ENCODE measurements around the gene KCNH5. TPM values are rescaled to one million over a fixed set of nuclear protein-coding genes. Genes with fewer than 3 reads are reported as not detected.

KCNH5 gene
- total RNA-seq, 2 donors from 2014 or later: not detected

DNA sequence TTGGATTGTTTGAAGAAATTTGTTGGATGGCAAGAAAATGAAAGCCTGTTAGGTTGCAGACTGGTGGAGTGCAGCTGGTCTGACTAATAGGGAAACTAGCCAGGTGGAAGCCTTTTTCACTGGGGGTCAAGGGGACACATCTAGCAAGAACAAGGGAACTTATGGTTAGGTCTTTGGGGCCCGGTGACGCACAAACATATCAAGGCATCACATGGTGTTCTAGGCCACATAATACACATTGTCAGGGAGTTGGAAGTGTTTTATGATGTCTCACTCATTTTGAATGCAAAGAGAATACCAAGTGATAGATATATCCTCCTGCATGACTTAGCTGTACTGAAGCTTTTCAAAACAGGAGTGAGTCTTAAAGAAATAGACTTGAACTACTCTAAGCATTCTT is 351.2 kb downstream of the KCNH5 start:
- 91 to 100% methylated on average over 2 of the region's 2 CpGs for WGBS, 2 donors
- Histone ChIP-seq H3K9me3 (no peaks in the 10 kb centered on the region), H3K4me1 (peaks cover 29% of the 10 kb centered on the region), H3K27ac (no peak overlapping the region), H3K4me3 (no peak overlapping the region), H3K27me3 (no peaks in the 10 kb centered on the region), H3K36me3 (replicated peaks in 1 of 2; ENCODE audit: insufficient read depth in 1 of 2, low read depth in 2 of 2) (no peaks in the 10 kb centered on the region)
- intact Hi-C loops (cut with DNase I): no loop called here
- ATAC-seq: no peak
- no peak for DNase-seq
- TF ChIP-seq, protein P1, sequence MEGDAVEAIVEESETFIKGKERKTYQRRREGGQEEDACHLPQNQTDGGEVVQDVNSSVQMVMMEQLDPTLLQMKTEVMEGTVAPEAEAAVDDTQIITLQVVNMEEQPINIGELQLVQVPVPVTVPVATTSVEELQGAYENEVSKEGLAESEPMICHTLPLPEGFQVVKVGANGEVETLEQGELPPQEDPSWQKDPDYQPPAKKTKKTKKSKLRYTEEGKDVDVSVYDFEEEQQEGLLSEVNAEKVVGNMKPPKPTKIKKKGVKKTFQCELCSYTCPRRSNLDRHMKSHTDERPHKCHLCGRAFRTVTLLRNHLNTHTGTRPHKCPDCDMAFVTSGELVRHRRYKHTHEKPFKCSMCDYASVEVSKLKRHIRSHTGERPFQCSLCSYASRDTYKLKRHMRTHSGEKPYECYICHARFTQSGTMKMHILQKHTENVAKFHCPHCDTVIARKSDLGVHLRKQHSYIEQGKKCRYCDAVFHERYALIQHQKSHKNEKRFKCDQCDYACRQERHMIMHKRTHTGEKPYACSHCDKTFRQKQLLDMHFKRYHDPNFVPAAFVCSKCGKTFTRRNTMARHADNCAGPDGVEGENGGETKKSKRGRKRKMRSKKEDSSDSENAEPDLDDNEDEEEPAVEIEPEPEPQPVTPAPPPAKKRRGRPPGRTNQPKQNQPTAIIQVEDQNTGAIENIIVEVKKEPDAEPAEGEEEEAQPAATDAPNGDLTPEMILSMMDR (IDR thresholded peaks at IDR 0.05): no peak
- TF ChIP-seq POLR2A (IDR thresholded peaks at IDR 0.05): no peak

DNA sequence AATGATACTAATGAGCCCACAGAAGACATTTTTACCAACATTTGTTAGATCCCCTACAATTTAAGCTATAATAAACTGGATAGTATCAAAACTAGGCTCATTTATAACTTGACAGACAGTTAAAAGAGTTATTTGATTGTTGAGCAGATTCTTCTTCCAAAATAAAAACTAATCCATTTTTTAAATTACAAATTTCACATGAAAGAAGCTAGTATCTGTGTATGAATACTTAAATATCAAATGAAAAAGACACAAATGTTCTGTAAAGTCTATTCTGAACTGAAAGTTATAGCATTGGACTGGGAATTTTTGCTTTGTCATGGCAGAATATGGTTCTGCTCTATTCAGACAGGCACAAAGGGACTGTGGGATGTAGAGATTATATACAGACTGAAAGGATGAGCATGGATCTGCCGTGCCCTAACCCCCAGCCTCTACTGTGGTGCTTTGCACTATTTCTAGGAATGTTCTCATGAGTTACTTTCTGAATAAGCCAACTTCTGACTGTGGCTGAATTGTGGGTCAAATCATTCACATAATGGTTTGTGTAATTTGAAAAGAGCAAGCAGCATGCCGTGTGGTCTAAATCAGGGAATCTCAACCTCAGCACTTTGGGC is 352.7 kb downstream of the KCNH5 start:
- 59 to 62% methylated on average over 2 of the region's 2 CpGs for WGBS, 2 donors
- H3K27ac ChIP-seq: peak overlapping the region in 3 of 4 donors; percentile 4 to 72 (median 71)
- H3K4me1 ChIP-seq: peaks cover 29% of the 10 kb centered on the region
- H3K4me3 ChIP-seq: no peak overlapping the region
- ATAC-seq: no peak
- no peaks in the 10 kb centered on the region for H3K27me3 ChIP-seq
- DNase-seq: no peak
- H3K9me3 ChIP-seq: no peaks in the 10 kb centered on the region
- H3K36me3 ChIP-seq (replicated peaks in 1 of 2; ENCODE audit: insufficient read depth in 1 of 2, low read depth in 2 of 2): no peaks in the 10 kb centered on the region
- intact Hi-C loops (cut with DNase I): no loop called here
- no peak for TF ChIP-seq POLR2A (IDR thresholded peaks at IDR 0.05)
- TF ChIP-seq, protein P1 (IDR thresholded peaks at IDR 0.05): no peak

DNA sequence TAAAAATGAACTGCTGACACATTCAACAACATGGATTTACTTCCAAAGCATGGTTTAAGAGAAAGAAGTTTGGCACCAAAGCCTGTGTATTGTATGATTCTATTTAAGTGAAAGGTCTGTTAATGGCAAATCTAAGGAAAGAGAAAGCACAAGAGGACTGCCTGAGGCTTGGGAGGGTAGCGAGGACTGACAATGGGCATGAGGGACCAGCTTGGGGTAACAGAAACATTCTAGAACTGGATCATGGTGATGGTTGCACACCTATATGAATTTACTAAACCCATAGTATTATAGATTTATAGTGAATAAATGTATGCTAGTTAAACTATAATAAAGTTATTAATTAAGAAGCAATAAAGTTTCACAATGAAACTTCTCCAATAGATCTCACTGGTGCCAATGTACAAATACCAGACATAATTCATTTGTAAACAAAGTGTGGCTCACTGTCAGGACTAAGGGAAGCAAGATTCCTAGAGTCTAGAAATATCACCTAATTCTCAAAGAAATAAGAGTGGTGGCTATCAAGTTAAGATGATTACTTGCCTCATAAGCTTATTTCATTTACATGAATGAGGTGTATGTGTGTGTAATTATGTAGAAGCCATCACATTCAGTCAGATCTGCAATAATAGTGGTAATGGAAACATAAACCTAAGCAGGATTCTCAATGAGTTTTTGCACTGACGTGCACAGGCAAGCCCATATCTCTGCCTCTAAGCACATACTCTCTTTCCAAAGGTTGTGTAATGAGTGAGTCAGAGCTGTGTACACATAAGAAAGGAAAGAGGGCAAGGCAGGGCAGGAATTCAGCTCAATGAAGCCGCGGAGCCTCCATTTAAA is 353.4 kb downstream of the KCNH5 start:
- Histone ChIP-seq H3K4me1 (peaks cover 29% of the 10 kb centered on the region), H3K36me3 (replicated peaks in 1 of 2; ENCODE audit: insufficient read depth in 1 of 2, low read depth in 2 of 2) (no peaks in the 10 kb centered on the region), H3K27ac (peak overlapping the region in 3 of 4 donors; percentile 4 to 72 (median 71)), H3K27me3 (no peaks in the 10 kb centered on the region), H3K9me3 (no peaks in the 10 kb centered on the region), H3K4me3 (no peak overlapping the region)
- ATAC-seq (peak; percentile 100), DNase-seq (peak; percentile 47 to 73 (median 62))
- 29 to 32% methylated on average over 4 of the region's 4 CpGs for WGBS, 2 donors
- intact Hi-C loops (cut with DNase I): no loop called here
- TF ChIP-seq POLR2A (IDR thresholded peaks at IDR 0.05): no peak
- TF ChIP-seq, protein P1 (IDR thresholded peaks at IDR 0.05): no peak

DNA sequence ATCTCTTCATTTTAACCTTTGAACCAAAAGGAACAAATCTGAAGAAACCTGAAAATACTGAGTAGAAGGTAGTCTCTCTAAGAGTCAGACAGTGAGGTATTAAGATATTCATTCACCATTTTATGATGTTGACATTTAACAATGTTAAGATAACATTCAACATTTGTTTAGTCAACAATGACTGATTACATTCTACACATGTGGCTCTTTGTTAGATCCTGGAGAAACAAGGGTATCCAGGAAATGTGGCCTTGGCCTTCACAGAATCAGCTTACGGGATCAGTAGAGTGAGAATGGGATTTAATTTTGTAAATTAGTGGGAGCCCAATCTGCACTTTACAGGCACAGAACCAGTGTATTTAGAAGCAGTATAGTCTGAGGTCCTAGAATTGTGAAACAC is 355.5 kb downstream of the KCNH5 start:
- no peak for ATAC-seq
- Histone ChIP-seq H3K4me3 (no peak overlapping the region), H3K4me1 (peaks cover 29% of the 10 kb centered on the region), H3K27ac (peak overlapping the region in 1 of 4 donors; percentile 7), H3K9me3 (no peaks in the 10 kb centered on the region), H3K36me3 (replicated peaks in 1 of 2; ENCODE audit: insufficient read depth in 1 of 2, low read depth in 2 of 2) (no peaks in the 10 kb centered on the region), H3K27me3 (no peaks in the 10 kb centered on the region)
- intact Hi-C loops (cut with DNase I): no loop called here
- no peak for DNase-seq
- TF ChIP-seq, protein P1 (IDR thresholded peaks at IDR 0.05): no peak
- TF ChIP-seq POLR2A (IDR thresholded peaks at IDR 0.05): no peak
- 12 to 13% methylated on average over 1 of the region's 1 CpG for WGBS, 2 donors

Measured in body of pancreas (tissue), 4 donors.